ENCODE data around the gene SLC22A15. TPM values are rescaled to one million over a fixed set of nuclear protein-coding genes. Genes with fewer than 3 reads are reported as not detected.

The SLC22A15 gene
- total and polyA plus RNA-seq, 10 of the 15 experiments (the other 5 are each of a cell fraction or from before 2014, with no cell fraction given): 0.05 to 2.8 (median 0.13) TPM; not detected in 1

DNA sequence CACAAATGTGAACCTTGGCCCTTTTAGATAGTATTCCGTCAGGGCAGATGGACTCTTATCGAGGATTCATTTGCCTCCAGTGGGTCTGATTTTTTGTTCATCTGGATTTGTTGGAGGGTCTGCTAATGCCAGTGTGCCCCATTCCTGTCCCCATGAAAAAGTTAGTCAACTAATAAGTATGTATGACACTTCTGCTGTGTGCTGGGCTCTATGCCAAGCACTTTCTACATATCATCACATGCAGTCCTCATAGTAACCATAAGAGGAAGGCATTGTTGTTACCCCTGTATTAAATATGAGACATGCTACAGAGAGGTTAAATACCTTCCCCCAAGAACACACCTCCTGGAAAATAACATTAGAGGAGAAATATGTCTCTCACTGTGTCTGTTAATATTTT, 88.3 kb downstream of the SLC22A15 start:
- FAIRE-seq (no peak), ATAC-seq (no peak), DNase-seq (ENCODE audit: low read depth, low spot score) (no peak)
- WGBS (ENCODE audit: insufficient coverage, insufficient replicate concordance, low lambda C conversion rate, missing lambda C conversion rate): 62% methylated on average over 2 of the region's 2 CpGs
- Histone ChIP-seq H3K27ac (ENCODE audit: control insufficient read depth, insufficient read depth) (no peak overlapping the region), H3K4me2 (ENCODE audit: control insufficient read depth, insufficient read depth) (no peak overlapping the region), H3K27me3 (replicated peaks in 1 of 2; ENCODE audit: control insufficient read depth in 2 of 2, insufficient read depth in 2 of 2, low read length in 1 of 2) (no peaks in the 10 kb centered on the region), H3K79me2 (ENCODE audit: control insufficient read depth, insufficient read depth, low read length) (no peaks in the 10 kb centered on the region), H2AFZ (ENCODE audit: control insufficient read depth, low read depth, low read length) (no peak overlapping the region), H3K4me1 (ENCODE audit: control insufficient read depth, insufficient read depth, low read length) (no peaks in the 10 kb centered on the region), H4K20me1 (ENCODE audit: control insufficient read depth, insufficient read depth) (no peaks in the 10 kb centered on the region), H3K36me3 (ENCODE audit: control insufficient read depth in 2 of 2, insufficient read depth in 2 of 2, low read length in 1 of 2) (no peaks in the 10 kb centered on the region), H3K9me3 (replicated peaks; ENCODE audit: control insufficient read depth, insufficient read depth, low read length) (no peaks in the 10 kb centered on the region), H3K4me3 (no peak overlapping the region), H3K9ac (ENCODE audit: control insufficient read depth, insufficient read depth, low read length) (no peak overlapping the region)
- RAD21 ChIA-PET (ENCODE audit: unreplicated experiment): no interaction called here
- TF ChIP-seq NR2F1 (conservative IDR thresholded peaks at IDR 0.05): no peak
- no peak for TF ChIP-seq CBX3 (IDR thresholded peaks at IDR 0.05; ENCODE audit: borderline replicate concordance, low read depth)
- no peak for TF ChIP-seq TARDBP (IDR thresholded peaks at IDR 0.05; ENCODE audit: borderline replicate concordance)
- TF ChIP-seq, protein P1, sequence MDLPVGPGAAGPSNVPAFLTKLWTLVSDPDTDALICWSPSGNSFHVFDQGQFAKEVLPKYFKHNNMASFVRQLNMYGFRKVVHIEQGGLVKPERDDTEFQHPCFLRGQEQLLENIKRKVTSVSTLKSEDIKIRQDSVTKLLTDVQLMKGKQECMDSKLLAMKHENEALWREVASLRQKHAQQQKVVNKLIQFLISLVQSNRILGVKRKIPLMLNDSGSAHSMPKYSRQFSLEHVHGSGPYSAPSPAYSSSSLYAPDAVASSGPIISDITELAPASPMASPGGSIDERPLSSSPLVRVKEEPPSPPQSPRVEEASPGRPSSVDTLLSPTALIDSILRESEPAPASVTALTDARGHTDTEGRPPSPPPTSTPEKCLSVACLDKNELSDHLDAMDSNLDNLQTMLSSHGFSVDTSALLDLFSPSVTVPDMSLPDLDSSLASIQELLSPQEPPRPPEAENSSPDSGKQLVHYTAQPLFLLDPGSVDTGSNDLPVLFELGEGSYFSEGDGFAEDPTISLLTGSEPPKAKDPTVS (IDR thresholded peaks at IDR 0.05; ENCODE audit: low read depth, low read length): no peak
- no peak for TF ChIP-seq CREM (IDR thresholded peaks at IDR 0.05; ENCODE audit: low read depth)
- TF ChIP-seq FOXK2 (IDR thresholded peaks at IDR 0.05): no peak
- TF ChIP-seq CHD2 (IDR thresholded peaks at IDR 0.05; ENCODE audit: borderline replicate concordance, low read depth, low read length): no peak
- no peak for TF ChIP-seq EGR1 (IDR thresholded peaks at IDR 0.05; ENCODE audit: borderline replicate concordance in 1 of 2, low read depth in 2 of 2, low read length in 2 of 2)
- TF ChIP-seq, protein P2, sequence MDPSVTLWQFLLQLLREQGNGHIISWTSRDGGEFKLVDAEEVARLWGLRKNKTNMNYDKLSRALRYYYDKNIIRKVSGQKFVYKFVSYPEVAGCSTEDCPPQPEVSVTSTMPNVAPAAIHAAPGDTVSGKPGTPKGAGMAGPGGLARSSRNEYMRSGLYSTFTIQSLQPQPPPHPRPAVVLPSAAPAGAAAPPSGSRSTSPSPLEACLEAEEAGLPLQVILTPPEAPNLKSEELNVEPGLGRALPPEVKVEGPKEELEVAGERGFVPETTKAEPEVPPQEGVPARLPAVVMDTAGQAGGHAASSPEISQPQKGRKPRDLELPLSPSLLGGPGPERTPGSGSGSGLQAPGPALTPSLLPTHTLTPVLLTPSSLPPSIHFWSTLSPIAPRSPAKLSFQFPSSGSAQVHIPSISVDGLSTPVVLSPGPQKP (IDR thresholded peaks at IDR 0.05; ENCODE audit: low read depth, low read length): no peak
- TF ChIP-seq BHLHE40 (IDR thresholded peaks at IDR 0.05; ENCODE audit: borderline replicate concordance in 1 of 2, low read depth in 2 of 2, low read length in 1 of 2): no peak
- no peak for TF ChIP-seq SIN3A (IDR thresholded peaks at IDR 0.05; ENCODE audit: low read depth, low read length)
- TF ChIP-seq, protein P3, sequence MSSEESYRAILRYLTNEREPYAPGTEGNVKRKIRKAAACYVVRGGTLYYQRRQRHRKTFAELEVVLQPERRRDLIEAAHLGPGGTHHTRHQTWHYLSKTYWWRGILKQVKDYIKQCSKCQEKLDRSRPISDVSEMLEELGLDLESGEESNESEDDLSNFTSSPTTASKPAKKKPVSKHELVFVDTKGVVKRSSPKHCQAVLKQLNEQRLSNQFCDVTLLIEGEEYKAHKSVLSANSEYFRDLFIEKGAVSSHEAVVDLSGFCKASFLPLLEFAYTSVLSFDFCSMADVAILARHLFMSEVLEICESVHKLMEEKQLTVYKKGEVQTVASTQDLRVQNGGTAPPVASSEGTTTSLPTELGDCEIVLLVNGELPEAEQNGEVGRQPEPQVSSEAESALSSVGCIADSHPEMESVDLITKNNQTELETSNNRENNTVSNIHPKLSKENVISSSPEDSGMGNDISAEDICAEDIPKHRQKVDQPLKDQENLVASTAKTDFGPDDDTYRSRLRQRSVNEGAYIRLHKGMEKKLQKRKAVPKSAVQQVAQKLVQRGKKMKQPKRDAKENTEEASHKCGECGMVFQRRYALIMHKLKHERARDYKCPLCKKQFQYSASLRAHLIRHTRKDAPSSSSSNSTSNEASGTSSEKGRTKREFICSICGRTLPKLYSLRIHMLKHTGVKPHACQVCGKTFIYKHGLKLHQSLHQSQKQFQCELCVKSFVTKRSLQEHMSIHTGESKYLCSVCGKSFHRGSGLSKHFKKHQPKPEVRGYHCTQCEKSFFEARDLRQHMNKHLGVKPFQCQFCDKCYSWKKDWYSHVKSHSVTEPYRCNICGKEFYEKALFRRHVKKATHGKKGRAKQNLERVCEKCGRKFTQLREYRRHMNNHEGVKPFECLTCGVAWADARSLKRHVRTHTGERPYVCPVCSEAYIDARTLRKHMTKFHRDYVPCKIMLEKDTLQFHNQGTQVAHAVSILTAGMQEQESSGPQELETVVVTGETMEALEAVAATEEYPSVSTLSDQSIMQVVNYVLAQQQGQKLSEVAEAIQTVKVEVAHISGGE (CRISPR knock-in tag; IDR thresholded peaks at IDR 0.05): no peak
- TF ChIP-seq, protein P4, sequence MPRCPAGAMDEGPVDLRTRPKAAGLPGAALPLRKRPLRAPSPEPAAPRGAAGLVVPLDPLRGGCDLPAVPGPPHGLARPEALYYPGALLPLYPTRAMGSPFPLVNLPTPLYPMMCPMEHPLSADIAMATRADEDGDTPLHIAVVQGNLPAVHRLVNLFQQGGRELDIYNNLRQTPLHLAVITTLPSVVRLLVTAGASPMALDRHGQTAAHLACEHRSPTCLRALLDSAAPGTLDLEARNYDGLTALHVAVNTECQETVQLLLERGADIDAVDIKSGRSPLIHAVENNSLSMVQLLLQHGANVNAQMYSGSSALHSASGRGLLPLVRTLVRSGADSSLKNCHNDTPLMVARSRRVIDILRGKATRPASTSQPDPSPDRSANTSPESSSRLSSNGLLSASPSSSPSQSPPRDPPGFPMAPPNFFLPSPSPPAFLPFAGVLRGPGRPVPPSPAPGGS (IDR thresholded peaks at IDR 0.05; ENCODE audit: borderline replicate concordance, insufficient read depth, low read depth, low read length, poor library complexity, severe bottlenecking): no peak
- TF ChIP-seq STAT1 (conservative IDR thresholded peaks at IDR 0.05): no peak
- POLR2A ChIA-PET: no interaction called here
- CTCF ChIA-PET: interaction anchor here (0.6 kb wide), 1 partner anchor 13 kb away, joined by 3 read pairs; no protein-coding TSS in a partner anchor
- in situ Hi-C loops (cut with MboI) (no loop called here), intact Hi-C loops (cut with micrococcal nuclease; ENCODE audit: unreplicated experiment) (no loop called here)
- no TSS peak for BruUV-seq (replicated peaks)
- SMC1A ChIA-PET (ENCODE audit: uncharacterized antibody, unreplicated experiment): no interaction called here

Data from GM12878 (cell line).